ENCODE measurements around the gene TBC1D7.
A peak's percentile ranks its signal among the peaks of the same experiment; 100 is the strongest.

TBC1D7 gene

DNA sequence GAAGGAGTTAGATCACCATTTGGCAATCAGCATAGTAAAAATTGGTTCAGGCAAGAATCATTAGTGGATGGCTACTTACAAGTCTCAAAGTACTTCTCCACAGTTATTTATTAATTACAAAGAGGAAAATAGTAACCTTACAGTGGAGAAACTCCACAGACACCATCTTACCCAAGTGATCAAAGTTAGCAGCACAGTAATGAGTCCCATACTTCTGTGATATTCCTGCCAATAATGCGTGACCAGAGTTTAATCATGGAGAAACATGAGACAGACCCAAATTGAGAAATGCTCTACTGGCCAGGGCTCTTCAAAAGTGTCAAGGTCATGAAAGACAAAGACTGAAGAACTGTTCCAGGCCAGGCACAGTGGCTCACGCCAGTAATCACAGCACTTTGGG lies 9.5 kb downstream of the TBC1D7 start:
- DNase-seq: no peak

DNA sequence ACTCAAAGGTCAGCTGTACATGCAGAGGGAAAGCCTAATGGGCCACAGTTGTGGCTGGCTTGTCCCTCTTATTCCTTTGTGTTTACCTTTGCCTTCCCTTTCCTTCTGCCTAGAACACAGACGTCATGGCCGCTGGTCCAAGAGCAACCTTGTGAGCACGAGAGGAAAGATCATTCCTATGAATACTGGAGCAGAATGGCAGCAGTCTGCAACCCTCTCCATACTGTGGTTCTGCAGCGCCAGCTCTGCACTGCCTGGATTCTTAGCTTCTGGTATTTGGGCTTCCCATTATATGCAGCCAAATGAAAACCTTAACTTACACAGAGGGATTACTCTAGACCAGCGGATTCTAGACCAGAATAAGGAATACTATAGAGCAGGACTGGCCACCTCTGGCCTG lies 12.4 kb downstream of the TBC1D7 start:
- DNase-seq: no peak

DNA sequence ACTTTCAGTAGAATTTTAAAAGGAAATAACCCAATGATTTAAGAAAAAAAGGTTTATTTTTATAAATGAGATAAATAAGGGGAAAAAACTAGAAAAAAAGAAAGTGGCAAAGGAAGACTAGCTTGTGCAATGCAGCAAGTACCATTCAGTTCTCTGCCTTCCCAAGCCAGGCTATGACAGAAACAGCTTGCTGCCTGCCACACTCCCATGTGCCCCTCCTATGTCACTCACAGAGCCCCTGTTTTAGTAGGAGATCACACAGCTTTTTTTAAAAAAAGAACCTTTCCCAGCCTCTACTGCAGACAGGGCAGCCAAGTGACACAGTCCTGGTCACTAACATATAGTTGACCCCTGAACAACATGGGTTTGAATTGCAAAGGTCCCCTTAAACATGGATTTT lies 13.5 kb downstream of the TBC1D7 start:
- no peak for DNase-seq

DNA sequence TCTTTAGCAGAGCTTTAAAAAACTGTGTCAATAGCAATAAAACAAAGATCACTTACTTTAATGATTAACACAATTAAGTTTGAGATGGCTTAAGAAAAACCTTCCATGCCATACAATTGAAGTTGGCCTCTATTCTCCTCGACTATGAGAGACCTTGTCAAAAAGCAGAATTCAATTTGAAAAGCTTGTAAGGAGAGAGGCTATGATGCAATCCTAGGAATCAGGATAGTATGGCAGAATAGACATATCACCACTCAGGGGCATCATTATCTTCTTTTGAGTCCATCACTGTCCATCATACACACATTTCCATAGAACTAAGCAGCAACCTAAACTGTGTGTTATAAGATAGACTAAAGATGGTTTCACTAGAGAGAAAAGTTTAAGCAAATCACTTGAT lies 17.2 kb downstream of the TBC1D7 start:
- DNase-seq: no peak

DNA sequence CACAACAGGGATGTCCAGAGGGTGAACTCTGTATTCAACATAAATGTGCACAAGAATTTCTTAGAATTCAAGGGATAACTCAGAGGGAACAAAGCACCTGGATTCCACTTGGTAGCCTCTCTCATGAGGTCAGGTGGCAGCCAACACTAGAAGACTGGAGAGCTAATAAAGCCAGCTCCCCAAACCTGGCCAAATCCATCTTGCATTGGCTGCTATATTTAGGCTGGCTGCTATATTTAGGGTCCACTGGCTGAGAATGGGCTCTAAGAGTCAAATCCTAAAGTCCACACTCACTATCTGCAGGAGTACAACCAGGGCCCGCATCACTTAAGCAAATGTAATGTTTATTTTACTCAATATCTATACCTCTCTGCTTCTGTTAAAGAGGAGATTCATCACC lies 20.0 kb downstream of the TBC1D7 start:
- DNase-seq: no peak

DNA sequence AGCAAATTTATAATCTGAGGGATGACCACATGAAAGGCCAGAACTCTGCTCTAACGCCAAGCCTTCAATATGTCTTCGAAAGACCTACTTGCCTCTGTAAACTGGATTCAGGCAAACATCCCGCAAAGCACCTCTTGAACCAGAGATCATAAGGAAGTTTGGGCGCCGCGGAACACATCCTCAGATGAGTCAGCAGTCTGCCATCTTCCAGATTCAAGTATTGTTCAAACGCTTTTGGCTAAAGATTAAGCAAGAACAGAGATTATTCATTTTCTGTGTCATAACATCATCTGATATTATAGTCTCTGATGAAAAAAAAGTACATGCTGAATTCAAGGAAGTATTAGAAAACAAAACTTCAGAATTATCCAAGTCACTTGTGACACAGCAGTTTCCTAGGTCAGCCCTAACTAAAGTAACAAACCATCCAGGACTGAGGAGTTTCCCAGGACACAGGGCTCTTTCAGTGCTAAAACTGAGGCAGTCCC lies 20.8 kb downstream of the TBC1D7 start:
- DNase-seq: no peak

DNA sequence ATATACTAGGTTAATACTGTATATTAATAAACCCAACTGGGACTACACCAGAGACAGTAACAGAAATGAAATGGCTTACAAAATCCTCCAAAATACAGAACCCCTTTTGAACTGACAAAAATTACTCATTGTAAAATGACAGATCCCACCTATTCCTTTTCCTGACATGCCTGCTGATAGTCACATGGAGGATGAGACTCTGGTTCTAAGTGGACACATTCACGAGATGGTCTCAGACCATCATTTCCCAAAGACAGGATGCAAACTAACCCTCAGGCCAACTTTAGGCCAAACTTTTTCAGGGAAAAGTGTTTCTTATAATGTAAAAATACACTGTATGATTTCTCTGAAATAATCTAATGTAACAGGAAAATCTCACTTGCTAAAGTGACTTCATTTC lies 22.5 kb downstream of the TBC1D7 start:
- DNase-seq: no peak

DNA sequence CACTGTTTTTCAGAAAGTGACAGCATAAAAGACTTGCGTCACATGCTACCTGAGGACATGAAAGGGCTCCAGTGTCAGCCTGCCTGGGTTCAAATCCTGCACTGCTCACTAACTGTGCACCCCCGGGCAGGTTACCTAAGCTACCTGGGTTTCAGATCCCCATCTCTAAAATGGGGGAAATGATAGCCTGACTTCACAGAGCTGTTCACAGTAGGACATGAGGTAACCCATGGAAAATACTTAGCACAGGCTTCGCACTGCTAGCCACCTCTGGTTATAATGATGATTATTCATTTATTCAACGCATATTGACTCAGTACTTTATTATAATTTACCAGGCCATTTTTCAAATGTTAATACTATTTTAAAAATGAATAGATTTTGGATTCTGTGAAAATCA lies 23.0 kb downstream of the TBC1D7 start:
- no peak for DNase-seq

- no peak for DNase-seq
Measured at GRCh38 chr6:13304580-13305260, 23.6 kb downstream of the TBC1D7 start.

GRCh38 chr6:13304101-13304500 lies 24.2 kb downstream of the TBC1D7 start:
- DNase-seq: no peak

GRCh38 chr6:13303668-13304017 lies 24.7 kb downstream of the TBC1D7 start:
- DNase-seq: peak; percentile 19 to 45

DNA sequence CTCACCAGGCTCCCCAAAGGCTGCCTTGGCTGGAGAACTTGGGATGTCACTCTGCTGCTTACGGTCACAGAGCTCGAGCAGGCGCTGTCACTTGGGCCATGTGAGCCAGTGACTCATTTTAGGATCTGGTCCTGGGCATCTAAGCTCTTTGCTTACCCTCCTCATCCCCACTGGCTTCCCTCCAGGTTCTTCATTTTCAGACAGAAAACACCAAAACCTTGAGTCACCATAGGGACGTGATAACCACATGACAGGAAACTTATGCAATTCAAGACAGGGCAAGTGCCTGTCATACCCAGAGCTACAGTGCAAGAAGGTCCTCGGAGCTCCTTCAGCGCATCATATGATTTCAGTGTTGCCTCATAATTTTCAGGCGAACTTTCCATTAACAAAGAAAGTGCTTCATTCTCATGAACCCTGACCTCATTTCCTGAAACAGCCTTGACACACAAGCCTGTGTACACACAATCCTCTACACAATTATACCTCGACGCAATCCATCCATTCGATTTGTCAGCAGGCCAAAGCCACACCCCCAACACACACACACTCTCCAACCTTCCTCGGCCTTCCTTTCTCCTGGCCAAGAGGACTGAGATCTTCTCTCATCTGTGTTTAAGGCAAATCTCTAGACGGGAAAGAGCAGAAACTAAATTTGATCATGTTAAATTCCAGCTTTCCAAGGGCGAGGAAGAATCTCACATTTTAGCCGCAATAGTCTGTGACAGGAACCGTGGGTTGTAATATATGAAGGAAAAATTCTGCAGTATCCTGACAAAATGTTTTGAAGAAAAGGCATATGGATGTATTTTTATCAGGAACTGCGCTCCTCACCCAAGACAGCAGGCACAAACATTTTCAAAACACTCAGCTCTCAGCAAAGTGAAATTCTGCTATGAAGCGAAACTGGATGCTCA lies 25.3 kb downstream of the TBC1D7 start:
- peak; percentile 41 to 42 for DNase-seq

- DNase-seq: no peak
Measured at GRCh38 chr6:13302291-13302690, 26.0 kb downstream of the TBC1D7 start.

GRCh38 chr6:13300643-13301590 lies 27.4 kb downstream of the TBC1D7 start:
- DNase-seq: no peak

- no peak for DNase-seq
Measured at GRCh38 chr6:13299918-13300317, 28.4 kb downstream of the TBC1D7 start.

- no peak for DNase-seq
Measured at GRCh38 chr6:13299403-13299821, 28.9 kb downstream of the TBC1D7 start.

GRCh38 chr6:13298446-13298845 lies 29.9 kb downstream of the TBC1D7 start:
- DNase-seq: no peak

DNA sequence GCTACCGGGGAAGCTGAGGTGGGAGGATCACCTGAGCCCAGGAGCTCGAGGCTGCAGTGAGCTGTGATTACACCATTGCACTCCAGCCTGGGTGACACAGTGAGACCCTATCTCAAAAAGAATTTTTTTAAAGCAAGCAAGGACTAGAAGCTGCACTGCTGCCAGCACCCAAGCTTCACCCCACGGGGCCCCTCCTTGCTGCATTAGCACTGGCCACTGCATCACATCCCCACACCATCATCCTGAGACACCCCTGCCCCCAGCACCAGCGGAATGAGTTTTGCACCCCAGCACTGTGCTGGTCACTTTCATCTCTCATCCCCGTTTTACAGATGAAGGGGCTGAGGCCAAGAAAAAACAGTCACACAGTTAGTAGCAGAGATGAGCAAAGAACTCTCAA lies 30.9 kb downstream of the TBC1D7 start:
- DNase-seq: no peak

DNA sequence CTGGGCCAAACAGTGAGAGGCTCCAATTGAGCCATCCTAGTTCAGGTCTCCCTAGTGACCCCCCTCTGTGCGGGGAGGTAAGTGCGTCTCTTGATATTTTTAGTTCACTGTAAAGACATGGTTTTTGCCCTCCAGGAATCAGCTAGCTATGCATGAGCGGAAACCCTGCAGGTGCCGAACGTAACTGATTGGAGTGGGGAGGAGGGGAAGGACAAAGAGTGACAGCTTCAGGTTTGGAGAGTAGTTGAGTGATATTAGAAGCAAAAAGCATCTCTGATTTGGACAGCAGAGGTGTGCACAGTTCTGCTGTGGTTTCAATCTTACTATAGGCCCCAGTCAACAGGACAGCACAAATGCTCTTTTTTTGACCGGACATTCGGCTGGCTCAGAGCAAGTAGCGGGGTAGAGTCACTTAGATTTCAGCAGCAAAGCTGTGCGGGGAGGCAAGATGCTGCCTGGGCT lies 31.8 kb downstream of the TBC1D7 start:
- DNase-seq: no peak

DNA sequence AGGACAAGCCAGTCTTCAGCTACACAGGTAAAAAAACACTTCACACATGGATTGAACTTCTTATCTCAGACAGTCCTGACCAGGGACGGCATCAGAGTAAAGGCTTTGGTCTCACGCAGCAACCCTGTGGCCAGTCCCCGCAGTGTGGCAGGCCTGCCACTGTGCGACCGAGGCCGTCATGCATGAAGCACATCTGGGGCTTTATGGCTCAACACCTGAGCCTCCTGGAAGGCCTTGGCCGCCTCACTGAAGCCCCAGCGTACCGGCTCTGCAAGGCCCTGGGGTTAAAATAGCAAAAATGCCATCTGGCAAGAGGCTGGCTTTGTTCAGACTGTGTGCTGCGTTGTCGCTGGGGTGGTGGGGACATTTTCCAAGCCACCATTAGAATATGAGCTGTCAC lies 32.8 kb downstream of the TBC1D7 start:
- no peak for DNase-seq

- no peak for DNase-seq
Measured at GRCh38 chr6:13294499-13295069, 33.8 kb downstream of the TBC1D7 start.

DNA sequence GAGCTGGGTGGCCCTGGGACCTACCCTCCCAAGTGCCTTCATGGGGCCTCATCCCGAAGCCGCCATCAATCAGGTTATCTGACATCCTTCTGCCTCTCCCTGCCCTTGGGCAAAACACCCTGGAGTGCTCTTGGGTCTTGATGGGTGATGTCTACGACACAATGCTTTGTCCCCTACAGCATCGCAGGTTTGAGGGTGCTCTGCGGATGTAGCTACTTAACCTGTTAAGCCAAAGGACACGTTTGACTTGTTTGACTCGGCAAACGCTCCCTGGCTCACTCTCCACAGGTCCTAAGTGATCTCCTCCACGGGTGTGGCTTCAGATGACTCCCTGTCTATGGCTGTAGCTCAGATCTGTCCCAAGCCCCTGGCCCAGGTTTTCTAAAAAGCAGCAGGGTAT lies 35.6 kb downstream of the TBC1D7 start:
- no peak for DNase-seq

- DNase-seq: no peak
Measured at GRCh38 chr6:13290335-13290734, 38.0 kb downstream of the TBC1D7 start.
